Measurements from ENCODE around the gene ZIK1.
A peak's percentile ranks its signal among the peaks of the same experiment; 100 is the strongest.

ZIK1 gene

DNA sequence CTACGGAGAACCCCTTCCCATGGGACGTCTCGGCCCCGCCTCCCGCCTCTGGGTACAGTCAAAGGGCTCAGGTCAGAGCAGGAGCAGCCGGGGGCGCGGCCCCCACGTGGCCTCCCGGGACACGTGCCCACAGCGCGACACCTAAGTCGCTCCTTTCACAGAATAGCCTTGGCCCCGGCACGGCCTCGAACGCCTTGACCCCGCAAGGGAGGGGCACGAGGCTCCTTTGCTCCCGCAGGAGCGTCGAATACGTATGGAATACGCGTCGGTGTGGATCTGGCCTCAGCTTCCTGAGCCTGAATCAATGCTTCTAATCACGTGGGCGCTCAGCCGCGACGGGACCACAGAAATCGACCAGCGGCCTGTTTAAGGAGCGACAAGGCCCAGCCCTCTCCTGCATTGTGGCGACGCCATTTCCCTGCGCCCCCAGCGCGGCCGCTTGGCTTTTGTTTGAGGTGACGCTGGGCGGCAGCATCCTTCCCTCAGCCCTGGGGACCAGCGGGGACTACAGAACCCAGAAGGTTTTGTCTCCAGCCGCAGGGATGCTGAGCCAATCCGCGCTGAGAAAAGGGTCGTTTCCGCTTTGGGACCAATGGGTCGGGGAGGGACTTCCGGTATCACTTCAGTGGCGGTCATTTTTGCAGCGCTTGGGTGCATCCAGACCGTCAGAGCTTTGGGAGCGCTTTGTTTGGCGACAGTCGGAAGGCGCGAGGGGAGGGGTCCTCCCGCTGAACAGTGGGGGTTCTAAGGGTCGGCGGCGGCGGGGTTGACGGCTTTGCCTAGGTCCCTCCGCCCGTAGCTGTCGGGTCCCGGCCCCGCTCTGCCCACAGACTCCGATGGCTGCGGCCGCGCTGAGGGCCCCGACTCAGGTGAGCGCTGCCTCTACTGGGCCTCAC, at the start of gene ZIK1:
Gene ZIK1 (plus strand): TSS at position 625 of the 896 bp plus-strand sequence. CDS start 212 bp downstream, at position 837.
- DNase-seq = peak; percentile 88

DNA sequence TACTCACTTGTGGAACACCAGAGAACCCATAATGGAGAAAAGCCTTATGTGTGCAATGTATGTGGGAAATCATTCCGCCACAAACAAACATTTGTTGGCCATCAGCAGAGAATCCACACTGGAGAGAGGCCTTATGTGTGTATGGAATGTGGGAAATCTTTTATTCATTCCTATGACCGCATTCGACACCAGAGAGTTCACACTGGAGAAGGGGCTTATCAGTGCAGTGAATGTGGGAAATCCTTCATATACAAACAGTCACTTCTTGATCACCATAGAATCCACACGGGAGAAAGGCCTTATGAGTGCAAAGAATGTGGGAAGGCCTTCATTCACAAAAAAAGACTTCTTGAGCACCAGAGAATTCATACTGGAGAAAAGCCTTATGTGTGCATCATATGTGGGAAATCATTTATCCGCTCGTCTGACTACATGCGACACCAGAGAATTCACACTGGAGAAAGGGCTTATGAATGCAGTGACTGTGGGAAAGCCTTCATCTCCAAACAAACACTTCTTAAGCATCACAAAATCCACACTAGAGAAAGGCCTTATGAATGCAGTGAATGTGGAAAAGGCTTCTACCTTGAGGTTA, 45.9 kb upstream of the ZIK1 start:
- DNase-seq = no peak

DNA sequence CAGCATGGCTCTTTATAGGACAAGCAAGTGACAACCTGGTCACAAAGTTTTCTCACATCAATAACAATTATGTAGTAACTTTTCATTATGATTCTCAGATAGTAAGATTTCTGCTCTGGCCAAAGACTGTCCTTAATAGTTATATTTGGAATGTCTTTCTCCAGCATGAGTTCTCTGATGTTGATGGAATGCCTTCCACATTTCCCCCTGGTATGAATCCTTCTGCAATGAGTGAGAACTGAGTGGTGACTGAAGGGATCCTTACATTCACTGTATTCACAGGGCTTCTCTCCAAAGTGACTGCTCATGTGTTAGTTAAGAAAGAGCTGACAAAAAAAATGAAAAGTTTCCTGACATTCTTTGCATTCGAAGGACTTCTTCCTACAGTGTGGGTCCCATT, 37.4 kb upstream of the ZIK1 start:
- no peak for DNase-seq

DNA sequence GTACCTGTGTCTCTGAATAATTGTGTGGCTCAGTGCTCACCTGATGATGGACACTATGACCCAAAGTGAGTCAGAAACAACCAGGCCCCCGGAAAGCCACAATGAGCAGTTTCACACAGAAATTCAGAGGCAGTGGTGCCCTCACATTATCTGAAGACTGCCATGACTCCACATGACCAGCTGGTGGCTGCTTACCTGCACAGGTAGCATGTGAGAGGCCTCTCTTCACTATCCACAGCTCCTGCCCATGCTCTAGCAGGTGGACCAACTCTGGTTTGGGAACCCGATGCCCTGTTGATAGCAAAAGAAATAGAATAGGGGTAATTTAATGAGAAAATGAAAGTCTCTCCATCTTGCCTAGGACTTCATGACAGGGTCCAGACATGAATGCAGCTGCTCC, 31.5 kb upstream of the ZIK1 start:
- DNase-seq = no peak

DNA sequence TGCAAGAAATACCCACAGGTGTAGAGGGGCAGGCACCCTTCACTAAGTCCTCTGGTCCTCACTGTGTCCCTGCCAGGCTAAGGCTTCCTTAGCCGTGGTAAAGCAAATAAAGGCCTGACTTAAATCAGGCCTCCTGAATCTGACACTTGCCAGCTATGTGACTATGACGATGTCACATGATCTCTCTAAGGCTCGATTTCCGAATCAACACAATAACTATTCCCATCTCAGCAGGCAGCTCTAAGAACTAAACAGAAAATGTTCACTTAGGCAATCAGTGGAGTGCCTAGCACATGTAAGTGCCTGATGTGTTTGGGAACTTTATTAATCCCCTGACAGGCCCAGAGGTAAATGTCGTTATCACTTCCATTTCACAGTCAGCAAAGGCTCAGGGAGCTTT, 26.3 kb upstream of the ZIK1 start:
- DNase-seq = no peak

DNA sequence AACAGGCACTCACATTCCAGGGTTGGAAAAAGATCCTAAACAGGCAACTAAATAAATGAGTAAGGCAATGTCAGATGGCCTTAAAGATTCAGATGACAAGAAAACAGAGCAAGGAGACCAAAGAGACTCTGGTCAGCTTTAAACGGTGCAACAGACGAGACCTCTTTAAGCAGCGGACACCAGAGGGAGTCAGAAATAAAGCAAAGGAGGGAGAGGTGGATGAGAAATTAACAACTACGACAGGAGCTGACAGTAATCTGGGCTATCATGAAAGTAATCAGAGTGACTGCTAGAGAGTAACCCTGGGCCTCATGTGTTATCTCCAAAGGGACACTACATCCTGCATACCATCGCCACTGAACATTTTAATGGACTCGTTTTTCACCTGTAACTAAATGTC, 25.4 kb upstream of the ZIK1 start:
- DNase-seq = no peak

DNA sequence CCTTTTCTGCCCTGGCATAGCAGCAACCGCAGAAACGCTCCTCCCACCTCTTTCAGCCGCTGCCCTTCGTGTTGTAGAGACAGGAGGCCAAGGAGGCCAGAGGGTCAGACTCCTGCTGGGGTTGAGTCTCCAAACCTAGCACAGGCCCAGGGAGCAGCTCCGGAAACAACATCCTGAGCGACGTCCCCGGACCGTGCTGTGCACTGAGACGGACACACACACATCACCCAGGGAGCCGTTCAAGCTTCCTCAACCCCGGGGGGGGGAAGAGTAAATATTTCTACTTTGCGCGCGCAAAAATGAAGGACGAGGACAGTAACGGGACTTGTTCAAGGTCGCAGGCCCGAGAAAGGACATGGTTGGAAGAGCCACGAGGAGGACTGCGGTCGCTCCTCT, 24.9 kb upstream of the ZIK1 start:
- DNase-seq = peak; percentile 20

DNA sequence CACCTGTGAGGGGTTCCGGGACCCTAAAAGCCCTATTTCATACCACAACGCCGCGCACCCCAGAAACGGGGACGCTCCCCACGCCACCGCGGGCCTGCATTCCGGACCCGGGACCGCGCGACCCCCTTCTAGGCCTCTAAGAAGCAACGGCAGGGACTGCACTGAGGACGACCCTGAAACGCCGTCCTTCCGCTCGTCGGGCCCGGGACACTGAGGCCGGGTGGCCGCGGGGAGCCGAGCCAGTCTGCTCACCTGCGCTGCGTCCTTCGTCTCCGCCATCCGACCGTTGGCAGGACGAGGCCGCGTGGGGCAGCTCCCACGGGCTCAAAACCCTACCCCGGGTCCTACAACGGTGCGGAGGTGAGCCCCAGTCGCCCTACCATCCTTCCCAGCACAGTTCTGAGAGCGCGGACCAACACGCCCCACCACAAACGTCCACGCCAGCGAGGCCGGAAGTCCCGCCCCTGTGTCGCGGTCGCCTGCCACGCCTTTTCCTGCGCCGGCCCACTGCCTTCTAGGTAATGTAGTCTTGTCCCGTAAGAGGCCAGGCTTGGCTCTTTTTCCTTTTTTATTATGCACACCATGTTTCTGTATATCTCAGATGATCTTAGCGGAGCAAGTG, 24.4 kb upstream of the ZIK1 start, which contains the start of gene ZNF550:
Gene ZNF550 (minus strand): TSS at position 460 of the 622 bp plus-strand sequence. CDS start 181 bp downstream, at position 279.
- DNase-seq = peak; percentile 90

DNA sequence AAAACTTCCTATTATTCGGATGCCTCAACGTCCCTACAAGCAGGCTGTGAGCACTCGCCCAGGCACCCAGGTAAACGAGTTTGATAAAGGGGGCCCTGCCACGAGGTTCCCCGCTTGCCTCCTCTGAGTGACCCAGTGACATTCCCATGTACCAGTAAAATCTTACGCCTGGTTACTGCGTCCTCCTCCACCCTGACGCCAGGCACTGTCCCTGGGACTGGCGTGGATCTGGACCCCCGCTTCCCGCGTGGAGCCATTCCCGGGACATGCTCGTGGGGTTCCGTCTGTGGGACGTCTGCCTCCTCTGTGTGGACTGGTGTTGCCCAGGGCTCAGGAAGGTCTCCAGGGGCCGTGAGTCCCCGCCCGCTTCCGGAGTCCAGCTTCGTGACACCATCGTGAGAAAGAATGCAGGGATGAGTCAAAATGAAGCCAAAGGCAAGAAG, 23.9 kb upstream of the ZIK1 start:
- DNase-seq = no peak

DNA sequence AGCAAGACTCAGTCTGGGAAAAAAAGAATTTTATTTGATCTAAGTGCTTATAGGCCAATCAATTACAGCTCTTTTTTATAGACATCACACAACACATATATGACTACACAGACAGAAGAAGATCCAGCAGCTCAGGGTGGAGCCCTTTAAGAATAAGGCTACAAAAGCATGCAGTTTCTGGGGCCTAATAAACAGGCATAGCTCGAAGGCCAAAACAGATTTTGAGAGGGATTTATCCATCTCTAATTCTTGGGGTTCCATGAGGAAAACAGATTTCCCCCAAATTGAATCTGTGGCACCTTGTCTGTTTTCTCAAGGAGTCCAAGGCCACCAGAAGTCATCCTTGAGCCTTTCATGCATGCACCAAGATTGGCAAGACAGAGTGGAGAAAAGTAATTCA, 20.4 kb upstream of the ZIK1 start:
- no peak for DNase-seq

DNA sequence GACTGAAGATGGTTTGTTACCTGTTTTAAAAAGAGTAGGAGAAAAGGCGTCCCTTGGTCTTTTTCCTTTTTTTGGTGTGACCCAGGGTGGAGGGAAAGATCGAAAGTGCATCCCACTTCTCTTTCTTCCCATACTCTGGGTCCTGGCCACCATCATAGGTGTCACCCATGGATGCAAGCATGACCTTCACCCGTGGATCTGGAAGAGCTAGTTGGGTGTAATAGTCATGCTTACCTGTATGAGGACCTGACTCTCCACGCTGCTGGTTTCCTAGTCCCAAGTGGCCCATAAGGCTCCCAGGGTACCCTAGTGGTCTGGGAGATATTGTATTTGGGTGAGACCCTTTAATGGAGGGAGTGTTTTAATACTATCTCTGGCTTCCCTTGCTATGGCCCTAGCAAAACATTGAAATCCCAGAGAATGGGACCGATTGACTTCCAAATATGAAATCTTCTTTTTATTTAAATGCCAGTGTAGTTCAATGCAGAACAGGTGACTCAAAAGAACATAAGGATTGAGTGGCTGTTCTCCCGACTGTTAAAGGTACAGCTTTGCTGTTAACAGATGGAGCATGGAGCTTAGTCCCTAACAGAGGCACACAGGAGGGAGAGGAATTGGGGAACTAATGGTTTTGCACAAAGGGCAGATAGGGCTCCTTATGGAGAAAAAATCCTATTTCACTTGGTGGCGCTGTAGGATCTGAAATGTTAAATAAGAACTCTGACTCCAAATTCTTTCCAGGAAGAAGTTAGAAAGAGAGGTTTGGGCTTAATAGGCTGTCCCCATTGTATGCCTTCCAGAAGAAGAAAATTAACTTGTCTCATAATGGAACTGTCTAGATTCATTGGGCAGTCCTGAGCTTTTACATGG, 17.3 kb upstream of the ZIK1 start:
- no peak for DNase-seq

DNA sequence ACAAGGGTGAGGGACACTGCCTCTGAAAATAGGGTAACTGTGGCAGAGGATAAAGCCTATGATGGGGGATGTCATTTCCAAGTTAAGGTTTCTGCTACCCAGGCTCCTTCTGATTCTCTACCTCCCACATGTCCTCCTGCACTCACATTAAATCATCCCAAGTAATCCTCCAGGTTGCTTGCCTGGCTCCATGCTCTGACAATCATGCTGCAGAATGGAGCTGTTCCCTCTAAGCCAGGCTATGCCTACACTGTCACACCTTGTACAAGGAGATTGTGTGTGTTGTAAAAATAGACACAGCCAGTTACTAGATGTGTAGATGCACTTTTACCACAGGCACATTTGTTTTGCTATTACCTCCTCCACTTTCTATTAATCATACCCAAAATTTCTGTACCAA, 13.2 kb upstream of the ZIK1 start:
- no peak for DNase-seq

DNA sequence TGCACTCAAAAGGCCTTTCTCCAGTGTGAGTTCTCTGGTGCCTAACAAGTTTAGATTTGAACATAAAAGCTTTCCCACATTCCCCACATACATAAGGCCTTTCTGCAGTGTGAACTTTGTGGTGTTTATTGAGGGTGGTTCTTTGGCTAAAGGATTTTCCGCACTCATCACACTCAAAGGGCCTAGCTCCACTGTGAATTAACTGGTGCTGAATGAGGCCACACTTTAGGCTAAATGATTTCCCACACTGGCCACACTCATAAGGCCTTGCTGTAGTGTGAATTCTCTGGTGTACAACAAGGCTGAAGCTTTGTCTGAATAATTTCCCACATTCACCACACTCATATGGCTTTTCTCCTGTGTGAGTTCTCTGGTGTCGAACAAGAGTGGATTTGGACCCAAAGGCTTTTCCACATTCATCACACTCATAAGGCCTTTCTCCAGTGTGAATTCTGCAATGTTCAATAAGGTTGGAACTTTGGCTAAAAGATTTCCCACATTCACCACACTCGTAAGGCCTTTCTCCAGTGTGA, 11.5 kb upstream of the ZIK1 start:
- DNase-seq = no peak

DNA sequence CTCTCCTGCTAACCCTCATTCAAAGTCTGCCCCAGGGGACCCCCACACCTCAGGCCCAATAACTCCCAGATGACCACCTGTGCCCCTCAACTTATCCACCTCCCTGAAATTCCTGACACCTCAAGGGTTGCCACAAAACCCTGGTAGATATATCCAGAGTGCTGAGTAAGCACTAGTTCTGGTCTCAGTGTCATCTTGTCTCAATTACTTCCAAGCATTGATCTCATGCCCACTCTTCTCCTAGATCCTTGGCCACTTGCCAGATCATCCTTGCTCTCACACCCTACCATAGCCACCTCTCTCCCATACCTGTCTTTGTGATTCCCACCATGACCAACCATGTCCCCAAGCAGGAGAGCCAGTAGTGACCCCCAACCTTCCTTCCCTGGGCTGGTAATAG, 7.3 kb upstream of the ZIK1 start:
- DNase-seq = no peak

DNA sequence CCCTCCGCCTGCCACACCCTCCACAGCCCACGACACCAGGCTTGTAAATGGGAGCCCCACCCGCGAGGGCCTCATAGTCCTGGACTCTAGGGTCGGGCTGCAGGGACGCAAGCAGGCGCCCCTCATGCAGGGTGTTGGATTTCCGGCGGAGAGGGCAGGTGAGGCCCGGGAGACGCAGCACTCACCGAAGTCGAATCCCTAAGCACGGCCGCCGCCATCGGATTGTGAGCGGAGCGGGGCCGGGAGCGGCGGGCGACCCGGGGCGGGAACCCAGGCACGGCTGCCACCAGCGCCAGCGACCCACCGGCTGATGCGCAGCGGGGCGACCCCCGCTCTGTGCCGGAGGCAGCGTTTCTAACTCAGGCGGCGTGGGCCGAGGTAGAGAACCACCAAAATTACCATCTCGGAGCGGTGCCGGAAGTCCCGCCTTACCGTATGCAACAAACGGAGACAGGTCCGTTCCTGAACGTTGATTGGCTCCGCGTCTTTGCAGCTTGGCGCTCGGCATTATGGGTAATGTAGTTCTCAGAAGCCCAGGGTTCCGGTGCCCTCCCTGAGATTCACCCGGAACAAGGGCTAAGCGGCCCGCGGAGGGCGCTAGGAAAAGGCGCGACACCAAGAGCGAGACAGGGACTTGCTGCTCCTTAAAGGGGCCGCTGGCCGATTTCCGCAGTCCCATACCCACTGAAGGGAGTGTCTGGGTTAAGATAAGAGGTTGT, 5.3 kb upstream of the ZIK1 start, which contains the start of gene ZNF416:
Gene ZNF416 (minus strand): TSS at position 425 of the 719 bp plus-strand sequence. CDS start 207 bp downstream, at position 218.
- DNase-seq = peak; percentile 95

DNA sequence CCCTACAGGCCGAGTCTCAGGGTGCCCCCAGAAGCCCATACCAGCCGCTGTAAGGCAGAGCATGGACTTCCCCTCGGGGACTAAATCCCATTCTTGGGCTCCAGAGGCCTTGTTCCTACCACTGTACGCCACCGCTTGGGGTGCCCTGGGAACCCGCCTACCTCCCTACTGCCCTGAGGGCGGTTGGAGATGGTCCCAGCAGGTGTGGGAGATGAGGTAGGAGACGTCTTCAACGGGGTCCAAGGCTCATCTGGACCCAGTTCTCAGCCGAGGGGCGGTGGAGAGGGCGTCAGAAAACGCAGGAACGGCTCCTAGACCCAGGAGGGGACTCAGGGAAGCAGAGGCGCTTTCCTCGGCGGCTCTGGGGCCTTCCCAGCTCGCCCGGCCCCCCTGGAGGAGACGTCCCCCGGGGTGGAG, 833 bp upstream of the ZIK1 start:
- no peak for DNase-seq

DNA sequence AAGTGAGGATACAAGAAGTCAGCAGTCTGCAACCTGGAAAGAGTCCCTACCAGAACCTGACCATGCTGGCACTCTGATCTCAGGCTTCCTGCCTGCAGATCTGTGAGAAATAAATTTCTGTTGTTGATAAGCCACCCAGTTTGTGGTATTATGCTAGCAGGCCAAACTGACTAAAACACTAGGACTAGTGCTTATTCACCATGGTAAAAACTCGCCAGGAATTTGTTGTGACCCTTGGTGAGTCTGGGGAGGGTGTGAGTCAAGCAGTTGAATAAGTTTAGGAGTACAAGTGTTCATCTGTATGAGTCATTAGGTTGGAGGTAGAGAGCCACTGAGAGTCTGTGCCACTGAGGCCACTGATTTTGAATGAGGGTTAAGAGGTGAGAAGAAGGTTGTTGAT, 3.6 kb downstream of the ZIK1 start:
- no peak for DNase-seq

DNA sequence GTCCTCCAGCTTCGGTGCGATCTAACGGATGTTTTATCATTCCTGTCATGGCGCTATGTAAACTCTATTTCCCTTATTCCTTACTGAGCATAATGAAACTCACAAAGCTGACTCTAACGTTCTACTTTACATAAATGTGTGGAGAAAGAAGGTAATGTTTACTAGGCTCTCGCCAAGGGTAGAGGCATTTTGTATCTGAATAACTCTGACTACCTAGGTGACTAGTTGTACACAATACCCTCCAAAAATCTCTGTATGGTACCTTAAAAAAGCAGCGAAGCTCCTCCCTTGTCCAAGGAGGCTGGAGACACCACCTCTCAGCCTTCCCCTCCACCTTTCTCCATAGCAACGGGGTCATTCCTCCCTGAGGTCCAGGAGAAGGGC, 15.4 kb downstream of the ZIK1 start:
- DNase-seq = no peak

DNA sequence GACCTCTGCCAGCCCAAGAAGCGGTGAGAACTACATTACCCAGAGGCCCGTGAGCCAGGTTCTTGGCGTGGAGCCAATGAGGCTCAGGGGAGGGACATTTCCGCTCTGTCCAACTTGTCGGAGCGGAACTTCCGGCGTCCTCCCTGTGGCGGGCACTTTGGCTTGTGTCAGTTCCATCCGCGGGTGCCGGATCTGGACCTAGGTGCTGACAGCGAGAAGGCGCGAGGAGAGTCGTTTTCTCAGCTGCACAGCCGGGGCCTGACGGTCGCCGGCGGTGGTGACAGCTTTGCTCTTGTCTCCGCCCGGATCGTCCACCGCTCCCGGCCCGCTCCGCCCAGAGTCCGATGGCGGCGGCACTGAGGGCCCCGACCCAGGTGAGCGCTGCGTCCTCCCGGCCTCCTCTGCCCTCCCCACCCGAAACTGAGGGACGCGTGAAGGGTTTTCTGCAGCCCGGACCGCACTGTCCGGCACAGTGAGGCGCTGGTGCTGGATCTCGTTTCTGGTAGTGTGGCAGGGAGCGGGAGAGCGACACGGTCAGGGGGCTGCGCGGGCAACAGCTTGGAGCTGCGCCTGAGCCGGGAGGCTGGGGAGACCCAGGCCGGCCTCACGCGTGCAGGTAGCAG, 15.9 kb downstream of the ZIK1 start, which contains the start of gene ZNF530:
Gene ZNF530 (plus strand): TSS at position 125 of the 623 bp plus-strand sequence. CDS start 4,461 bp downstream, outside the sequence.
- DNase-seq = peak; percentile 93

DNA sequence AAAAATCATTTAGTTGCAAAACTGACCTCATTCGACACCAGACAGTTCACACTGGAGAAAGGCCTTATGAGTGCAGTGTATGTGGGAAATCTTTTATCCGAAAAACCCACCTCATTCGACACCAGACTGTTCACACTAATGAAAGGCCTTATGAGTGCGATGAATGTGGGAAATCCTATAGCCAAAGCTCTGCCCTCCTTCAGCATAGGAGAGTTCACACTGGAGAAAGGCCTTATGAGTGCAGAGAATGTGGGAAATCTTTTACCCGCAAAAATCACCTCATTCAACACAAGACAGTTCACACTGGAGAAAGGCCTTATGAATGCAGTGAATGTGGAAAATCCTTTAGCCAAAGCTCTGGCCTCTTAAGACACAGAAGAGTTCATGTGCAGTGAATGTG, 23.0 kb downstream of the ZIK1 start:
- DNase-seq = no peak

DNA sequence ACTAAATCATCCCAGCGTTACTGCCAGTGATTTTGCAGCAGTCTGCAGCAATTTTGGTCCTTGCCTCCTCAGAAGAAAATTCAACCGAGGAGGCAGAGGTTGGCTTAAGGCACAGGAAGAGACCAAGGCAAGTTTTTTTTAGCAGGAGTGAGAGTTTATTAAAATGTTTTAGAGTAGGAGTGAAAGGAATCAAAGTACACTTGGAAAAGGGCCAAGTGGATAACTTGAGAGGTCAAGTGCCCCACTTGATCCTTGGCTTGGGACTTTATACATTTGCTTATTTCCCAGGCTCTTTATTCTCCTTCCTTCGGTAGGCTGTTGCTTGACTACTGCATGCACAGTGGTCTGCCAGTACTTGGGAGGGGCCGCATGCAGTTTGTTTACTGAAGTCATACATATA, 27.2 kb downstream of the ZIK1 start:
- no peak for DNase-seq
